PC-3 (cell line): ENCODE results near the gene DPH1.

ENCODE experiments used
- CTCF ChIP-seq: fragments of 300-600 bp; sonication (generic); conservative IDR thresholded peaks from 2 replicates; pipeline ENCODE4 v1.5.1; 2017; ENCODE audit warnings: antibody characterized with exemption, low read depth, mild to moderate bottlenecking, low read length
- EZH2phosphoT487 ChIP-seq: fragments of 300-600 bp; sonication (generic); IDR thresholded peaks from 2 replicates; pipeline ENCODE4 v1.6.1; 2018; ENCODE audit warnings: mild to moderate bottlenecking, antibody characterized with exemption, low read length, borderline replicate concordance

GRCh38 chr17:2075336-2076086 lies 45.6 kb downstream of the DPH1 start:
- TF ChIP-seq CTCF (no peak), EZH2phosphoT487 (no peak)
